ENCODE results near the gene TRIM47.

TRIM47 gene

GRCh38 chr17:75845058-75845711 lies 33.2 kb downstream of the TRIM47 start:
- peak; percentile 33 to 74 for DNase-seq

GRCh38 chr17:75844530-75845057 lies 33.8 kb downstream of the TRIM47 start:
- no peak for DNase-seq

- DNase-seq: no peak
Observed at GRCh38 chr17:75843577-75844529, 34.5 kb downstream of the TRIM47 start, which contains the start of gene UNC13D. TSS of gene UNC13D (minus strand) at chr17:75844404. CDS start at chr17:75844337, 67 bp downstream.

- DNase-seq: no peak
Observed at GRCh38 chr17:75842963-75843576, 35.3 kb downstream of the TRIM47 start.

GRCh38 chr17:75842411-75842810 lies 36.0 kb downstream of the TRIM47 start:
- no peak for DNase-seq

GRCh38 chr17:75840799-75841164 lies 37.6 kb downstream of the TRIM47 start:
- DNase-seq: no peak

- DNase-seq: no peak
Observed at GRCh38 chr17:75839942-75840798, 38.2 kb downstream of the TRIM47 start.

- no peak for DNase-seq
Observed at GRCh38 chr17:75838410-75838809, 40.0 kb downstream of the TRIM47 start.

GRCh38 chr17:75837899-75838298 lies 40.5 kb downstream of the TRIM47 start:
- no peak for DNase-seq

- DNase-seq: no peak
Observed at GRCh38 chr17:75836605-75837004, 41.8 kb downstream of the TRIM47 start.

GRCh38 chr17:75835654-75835987 lies 42.8 kb downstream of the TRIM47 start:
- no peak for DNase-seq

GRCh38 chr17:75834928-75835653 lies 43.3 kb downstream of the TRIM47 start:
- no peak for DNase-seq

GRCh38 chr17:75834279-75834920 lies 44.0 kb downstream of the TRIM47 start:
- DNase-seq: no peak

GRCh38 chr17:75832652-75833400 lies 45.6 kb downstream of the TRIM47 start:
- DNase-seq: no peak

- DNase-seq: no peak
Observed at GRCh38 chr17:75832164-75832651, 46.2 kb downstream of the TRIM47 start.

GRCh38 chr17:75831032-75831571 lies 47.3 kb downstream of the TRIM47 start:
- no peak for DNase-seq

- DNase-seq: no peak
Observed at GRCh38 chr17:75830164-75831031, 48.0 kb downstream of the TRIM47 start.

- DNase-seq: no peak
Observed at GRCh38 chr17:75829747-75830146, 48.6 kb downstream of the TRIM47 start.

- DNase-seq: no peak
Observed at GRCh38 chr17:75828741-75829140, 49.6 kb downstream of the TRIM47 start.
